GM18505 (cell line): ENCODE results near the gene RSPO3.

Experiments used
- ATAC-seq: cut with Tn5 transposase; IDR thresholded peaks from one replicate; pipeline ENCODE4 v1.9.1; 2021; ENCODE audit not compliant: unreplicated experiment
- POLR2A ChIP-seq: IDR thresholded peaks from 4 replicates; pipeline ENCODE4 v1.6.1; 2011; ENCODE audit warnings: borderline replicate concordance; ENCODE audit not compliant: insufficient read depth, insufficient read length; ENCODE audit errors: extremely low read depth

Gene RSPO3

DNA sequence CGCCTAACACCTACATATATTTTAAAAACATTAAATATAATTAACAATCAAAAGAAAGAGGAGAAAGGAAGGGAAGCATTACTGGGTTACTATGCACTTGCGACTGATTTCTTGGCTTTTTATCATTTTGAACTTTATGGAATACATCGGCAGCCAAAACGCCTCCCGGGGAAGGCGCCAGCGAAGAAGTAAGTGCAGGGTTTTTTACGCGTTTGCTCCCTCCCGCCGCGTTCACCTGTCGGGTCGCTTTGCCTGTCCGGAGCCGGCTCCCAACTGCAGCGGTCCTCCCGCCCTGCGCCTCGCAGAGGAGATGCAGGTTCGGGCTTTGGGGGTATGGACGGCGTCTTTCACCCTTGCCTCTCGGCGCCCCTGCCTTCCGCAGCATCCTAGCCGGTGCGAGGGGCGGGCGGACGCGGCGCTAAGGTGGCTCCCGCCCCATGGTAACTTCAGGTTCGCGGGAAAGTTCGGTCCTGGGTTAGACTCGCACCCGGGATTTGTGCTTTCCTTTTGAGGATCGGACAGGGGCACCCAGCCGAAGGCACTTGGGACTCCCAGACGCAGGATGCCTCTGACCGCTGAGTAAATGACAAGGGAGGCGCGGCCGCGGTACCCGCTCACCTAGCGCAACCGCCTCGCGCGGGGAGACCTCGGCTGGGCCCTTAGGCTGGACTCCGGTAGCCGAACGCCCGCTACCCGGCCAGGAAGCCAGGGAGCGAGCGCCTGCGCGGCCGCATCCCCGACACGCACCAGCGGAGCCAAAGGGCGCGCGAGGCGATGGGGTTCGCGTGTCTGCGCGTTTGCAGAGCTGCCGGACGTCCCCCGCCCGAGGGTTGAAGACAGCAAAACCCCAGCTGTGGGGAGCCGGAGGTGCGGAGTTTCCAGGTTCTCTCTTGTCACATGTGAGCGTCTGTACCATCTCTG lies 891 bp downstream of the RSPO3 start:
- TF ChIP-seq POLR2A, result no peak
- peak; percentile 41 for ATAC-seq

DNA sequence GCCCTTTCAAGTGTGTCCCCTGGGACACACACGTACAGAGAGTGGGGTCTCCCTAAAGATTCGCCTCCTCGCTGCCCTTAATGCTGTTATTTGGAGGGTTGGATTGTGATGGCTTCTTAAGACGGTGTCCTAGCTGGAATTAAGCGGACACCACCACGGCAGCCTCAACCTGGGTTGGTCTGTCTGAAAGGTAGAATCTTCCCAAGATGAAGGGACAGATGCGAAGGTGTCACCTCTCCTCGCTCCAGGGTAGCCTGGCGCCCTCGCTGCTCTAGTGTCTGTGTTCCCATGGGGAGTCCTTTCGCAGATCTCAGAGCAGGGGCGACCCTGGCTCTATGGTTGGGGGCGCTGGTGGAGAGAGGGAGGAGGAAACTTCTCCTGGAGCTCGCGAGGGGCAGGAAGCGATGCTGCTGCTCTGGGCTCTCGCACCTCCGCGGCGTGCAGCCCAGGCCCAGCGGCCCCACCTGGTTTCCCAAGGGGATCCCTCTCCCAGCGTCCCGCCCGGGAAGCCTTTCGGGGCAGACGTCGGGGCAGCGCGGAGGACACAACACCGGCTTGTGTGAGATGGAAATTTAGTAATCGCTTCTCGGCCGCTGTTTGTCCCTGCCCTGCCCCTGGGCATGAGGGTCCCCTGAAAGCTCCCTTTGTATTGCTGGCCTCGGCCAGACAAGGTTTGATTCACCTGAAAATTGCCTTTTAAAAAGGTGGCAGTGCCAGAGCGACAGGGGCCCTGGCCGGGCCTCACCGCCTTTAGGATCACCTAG lies 1.7 kb downstream of the RSPO3 start:
- TF ChIP-seq POLR2A, result no peak
- ATAC-seq, result peak; percentile 2

DNA sequence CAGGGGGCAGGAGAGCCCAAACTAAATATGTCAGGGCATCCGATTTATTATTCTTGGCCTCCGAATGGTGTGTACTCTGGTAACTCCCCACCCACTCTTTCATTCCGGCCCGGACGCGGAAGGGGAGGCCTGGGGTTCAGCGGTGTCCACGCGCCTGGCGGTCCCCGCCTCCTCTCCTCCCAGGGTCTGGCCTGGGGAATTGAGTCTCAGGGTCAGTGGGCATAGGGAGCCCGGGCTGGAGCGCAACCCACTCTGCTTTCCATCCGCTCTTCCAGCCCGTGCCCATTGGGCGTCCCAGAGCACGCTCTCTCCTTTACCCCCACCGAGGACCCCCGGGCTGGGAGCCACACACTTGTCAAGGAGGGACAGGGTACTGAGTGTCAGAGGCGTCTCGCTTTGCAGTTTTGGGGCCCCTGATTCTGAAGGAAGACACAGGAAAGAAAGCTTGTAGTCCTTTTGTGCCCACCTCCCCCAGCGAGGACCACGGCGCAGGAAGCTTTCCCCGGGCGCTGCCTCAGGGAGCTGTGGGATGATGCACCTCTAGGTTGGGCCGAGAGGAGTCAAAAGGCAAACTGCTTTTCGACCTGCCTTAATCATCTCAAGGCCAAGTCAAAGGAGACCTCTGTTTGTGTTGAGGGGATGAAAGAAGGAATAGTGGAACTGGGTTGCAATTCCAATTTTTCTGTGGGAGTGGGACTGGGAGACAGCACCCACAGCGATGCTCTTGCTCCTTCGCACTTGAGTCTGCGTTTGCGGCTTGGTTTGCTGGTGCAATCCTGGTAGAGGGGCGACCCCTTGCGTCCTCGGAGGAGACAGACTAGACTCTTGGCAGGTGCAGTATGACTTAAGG lies 2.5 kb downstream of the RSPO3 start:
- peak; percentile 87 for ATAC-seq
- TF ChIP-seq POLR2A, result no peak

DNA sequence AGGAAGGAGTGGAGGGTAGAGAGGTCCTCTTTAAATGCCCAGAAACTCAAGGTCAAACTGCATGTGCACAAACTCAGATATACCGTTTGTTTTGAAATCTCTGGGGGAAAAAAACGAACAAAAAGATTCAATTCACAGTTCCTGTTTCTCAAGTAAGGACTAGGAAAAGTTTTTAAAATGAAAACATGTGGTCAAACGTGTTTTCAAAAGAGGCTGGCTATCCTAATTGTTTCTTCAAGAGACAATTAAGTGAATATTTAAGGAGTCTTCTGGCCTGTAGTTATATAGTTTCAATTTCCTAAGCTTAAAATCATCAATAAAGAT lies 3.1 kb downstream of the RSPO3 start:
- no peak for TF ChIP-seq POLR2A
- ATAC-seq, result no peak

DNA sequence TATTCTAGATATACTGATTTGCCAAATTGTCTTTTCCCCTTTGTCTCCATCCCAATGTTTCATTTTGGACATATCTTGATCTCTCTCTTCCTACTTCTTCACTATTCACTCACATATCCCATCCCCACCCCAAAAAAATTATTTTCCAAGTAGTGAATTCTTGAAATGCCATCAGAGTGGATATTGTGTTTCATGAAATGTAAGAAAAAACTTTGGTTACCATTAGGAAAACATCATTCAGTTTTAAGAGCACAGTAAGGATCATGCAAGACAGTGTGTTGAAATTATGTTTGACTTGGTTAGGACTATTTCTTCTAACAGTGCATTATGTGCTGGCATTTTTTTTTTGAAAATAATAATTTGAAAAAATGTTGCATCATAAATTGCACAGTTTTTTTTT lies 5.7 kb downstream of the RSPO3 start:
- no peak for ATAC-seq
- TF ChIP-seq POLR2A, result no peak

DNA sequence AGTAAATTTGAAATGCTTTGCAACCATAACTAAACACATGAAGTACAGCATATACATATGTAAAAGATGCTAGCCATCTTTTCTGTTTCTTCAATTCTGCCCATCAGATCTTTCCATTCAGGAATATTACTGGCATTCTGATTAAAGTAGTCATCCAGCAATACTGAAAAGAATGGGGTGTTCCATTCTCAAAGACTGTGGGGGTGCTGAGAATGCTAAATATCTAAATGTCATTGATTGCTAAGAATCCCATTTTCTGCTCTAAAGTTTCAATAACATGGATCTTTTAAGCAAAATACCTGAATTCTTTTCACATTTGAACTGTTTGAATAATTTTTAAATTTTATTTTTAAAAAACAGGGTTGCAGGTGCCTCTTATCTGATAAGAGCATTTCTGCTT lies 6.2 kb downstream of the RSPO3 start:
- ATAC-seq, result no peak
- TF ChIP-seq POLR2A, result no peak

DNA sequence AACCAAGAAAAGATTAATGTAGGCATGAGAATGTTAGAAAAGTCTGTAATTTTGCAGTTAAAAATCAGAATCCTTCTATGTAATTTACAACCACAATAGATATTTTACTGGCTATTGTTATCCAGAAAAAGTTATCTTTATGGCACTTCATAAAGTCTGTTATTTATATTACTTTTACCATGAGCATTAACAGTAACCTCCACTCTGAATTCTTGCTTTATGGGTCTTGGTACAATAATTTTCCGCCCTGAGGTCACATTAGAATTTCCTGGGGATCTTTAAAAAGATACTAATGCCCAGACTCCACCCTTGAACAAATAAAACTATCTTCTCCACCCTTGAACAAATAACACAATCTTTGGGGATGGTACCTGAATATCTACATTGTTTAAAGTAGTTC lies 9.6 kb downstream of the RSPO3 start:
- TF ChIP-seq POLR2A, result no peak
- no peak for ATAC-seq

DNA sequence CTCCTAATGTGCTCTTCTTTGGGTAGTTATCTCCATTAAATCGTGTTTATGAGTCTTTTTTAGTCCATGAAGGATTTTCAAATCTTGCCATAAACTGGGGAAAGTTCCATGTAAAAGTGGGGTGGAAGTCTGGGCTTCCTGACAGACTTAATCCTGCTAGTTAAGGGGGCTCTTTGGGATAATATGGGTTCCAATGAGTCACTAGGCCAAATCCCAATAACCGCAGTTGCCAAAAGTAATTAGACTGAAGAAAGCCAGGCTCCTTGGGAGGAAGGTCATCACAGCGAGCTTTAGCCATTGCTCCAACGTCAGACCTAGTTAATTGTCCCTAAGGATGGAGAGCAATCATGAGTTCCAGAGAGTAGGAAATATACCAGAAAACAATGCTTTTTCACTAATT lies 10.8 kb downstream of the RSPO3 start:
- TF ChIP-seq POLR2A, result no peak
- ATAC-seq, result no peak

DNA sequence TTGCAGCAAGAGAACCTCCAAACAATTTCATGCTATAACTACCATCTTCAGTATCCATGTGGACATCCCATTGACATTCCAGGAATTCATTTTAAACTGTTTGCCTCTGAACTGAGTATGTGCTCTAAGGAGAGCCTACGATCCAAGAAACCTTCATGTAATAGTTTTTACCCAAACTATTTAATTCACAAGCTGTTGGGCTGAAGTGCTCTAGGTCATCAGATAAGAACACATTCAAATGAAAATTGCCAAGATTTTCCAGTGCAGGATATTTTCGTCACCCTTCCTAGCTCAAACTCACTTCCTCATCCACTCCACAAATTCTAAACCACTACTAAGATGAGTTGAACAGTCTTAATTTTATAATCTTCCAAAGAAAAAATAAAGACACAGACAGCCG lies 12.8 kb downstream of the RSPO3 start:
- no peak for ATAC-seq
- TF ChIP-seq POLR2A, result no peak

DNA sequence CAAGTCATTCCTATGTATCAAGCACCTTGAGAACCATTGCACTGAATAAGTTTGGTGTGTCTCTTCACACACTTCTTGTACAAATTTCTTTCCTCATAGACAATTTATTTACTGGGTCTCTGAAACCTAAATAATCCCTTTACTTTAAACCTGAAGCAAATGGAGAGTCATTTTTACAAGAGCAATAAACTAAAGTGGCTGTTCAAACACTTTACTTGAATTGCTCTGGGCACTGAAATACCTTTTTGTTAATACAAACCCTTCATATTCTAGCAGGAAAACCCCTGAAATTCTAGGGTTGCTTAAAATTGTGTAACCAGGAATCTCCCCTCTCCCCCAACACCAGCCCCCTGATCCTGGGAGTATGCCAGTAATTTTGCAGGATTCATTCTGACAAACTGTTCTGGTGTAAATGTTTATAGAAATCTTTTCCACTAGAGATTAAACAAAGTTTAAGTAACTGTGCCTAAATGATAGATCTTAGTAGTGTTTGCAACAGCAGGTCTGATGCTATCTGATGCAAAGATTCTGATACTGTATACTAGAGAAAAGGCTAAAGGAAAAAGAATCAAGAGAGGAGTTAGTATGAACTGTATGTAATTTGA lies 13.4 kb downstream of the RSPO3 start:
- no peak for ATAC-seq
- TF ChIP-seq POLR2A, result no peak

DNA sequence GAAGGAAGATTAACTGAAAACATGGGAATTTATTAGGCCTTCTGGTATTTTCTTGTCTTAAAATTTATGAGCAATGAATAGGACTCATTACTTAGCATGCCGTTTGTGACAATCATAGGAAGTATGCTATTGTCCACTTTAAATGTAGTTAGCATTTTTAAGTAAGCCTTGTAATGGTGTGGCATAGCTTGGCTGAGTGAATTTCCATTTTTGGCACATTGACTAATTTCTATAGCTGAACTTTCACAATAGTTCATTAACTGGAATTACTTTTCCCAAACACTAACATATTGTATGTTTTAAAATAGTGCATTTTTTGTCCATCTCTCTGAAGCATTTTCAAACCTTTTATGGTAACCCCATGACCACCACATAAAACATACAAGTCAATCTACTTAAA lies 15.7 kb downstream of the RSPO3 start:
- no peak for ATAC-seq
- TF ChIP-seq POLR2A, result no peak

DNA sequence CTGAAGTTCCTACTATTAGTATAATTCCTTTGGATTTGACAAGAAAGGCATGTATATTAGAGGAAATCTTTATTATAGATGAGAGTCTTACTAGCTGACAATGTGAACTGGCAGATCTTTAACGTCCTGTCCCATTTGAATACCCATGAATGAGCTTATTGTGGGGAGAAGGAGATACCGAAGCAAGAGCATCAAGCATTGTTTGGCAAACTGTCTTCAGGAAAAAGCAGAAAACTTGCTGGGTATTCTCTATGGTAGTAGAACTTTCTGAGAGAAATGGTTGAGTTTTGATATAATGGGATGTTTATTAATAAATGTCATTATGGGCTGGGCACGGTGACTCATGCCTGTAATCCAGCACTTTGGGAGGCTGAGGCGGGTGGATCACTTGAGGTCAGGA lies 18.3 kb downstream of the RSPO3 start:
- ATAC-seq, result no peak
- no peak for TF ChIP-seq POLR2A

DNA sequence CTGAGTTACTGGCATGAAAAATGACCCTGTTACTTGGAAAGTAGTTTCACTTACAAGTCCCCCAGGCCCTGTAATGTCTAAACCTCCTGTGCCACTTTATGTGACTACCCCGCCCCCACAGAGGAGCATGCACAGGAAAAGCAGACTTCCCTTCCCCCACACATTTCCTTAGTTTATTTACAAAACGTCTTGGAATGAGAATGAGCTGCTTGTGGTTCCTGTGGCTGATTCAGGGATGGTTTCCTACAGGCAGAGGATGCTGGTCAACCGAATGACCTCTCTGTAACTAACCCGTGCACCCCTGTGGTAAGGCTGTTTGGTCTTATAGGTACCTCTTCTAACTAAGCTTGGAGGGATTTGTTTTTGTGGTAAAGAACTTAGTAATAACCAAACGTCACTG lies 28.5 kb downstream of the RSPO3 start:
- no peak for ATAC-seq
- no peak for TF ChIP-seq POLR2A
